WERI-Rb-1 (cell line): Measurements from ENCODE around the gene TEDC1.

Source experiments
- DNase-seq: peaks from one replicate; pipeline ENCODE4 v3.0.0-alpha.2; 2020
- H3K27ac ChIP-seq: fragments of 250-450 bp; sonication (Bioruptor Pico); 2 replicates; pipeline ENCODE4 v1.5.1; 2020; ENCODE audit warnings: mild to moderate bottlenecking, moderate library complexity
- H3K27me3 ChIP-seq: fragments of 250-450 bp; sonication (Bioruptor Pico); 2 replicates; pipeline ENCODE4 v1.5.1; 2021; ENCODE audit warnings: mild to moderate bottlenecking, low read depth, moderate library complexity; ENCODE audit not compliant: insufficient read depth, severe bottlenecking
- H3K36me3 ChIP-seq: fragments of 250-450 bp; sonication (Bioruptor Pico); 2 replicates; pipeline ENCODE4 v1.5.1; 2020; ENCODE audit warnings: mild to moderate bottlenecking, moderate library complexity
- H3K4me3 ChIP-seq: 2 replicates; pipeline ENCODE4 v1.5.1; 2011; ENCODE audit warnings: low read depth, mild to moderate bottlenecking, control low read depth, low read length
- H3K9me3 ChIP-seq: fragments of 250-450 bp; sonication (Bioruptor Pico); 2 replicates; pipeline ENCODE4 v1.5.1; 2021; ENCODE audit warnings: mild to moderate bottlenecking, moderate library complexity; ENCODE audit not compliant: severe bottlenecking
- CTCF ChIP-seq: IDR thresholded peaks from 2 replicates; pipeline ENCODE4 v1.5.1; 2011; ENCODE audit warnings: low read depth, mild to moderate bottlenecking, control low read depth, inconsistent platforms, low read length

The TEDC1 gene

GRCh38 chr14:105480807-105481801 is 9.9 kb upstream of the TEDC1 start:
- Histone ChIP-seq H3K27me3 (no peaks in the 10 kb centered on the region), H3K27ac (peak overlapping the region; percentile 88), H3K9me3 (no peaks in the 10 kb centered on the region), H3K4me3 (no peak overlapping the region), H3K36me3 (no peaks in the 10 kb centered on the region; the same call in 1 of the 2 replicates)
- DNase-seq: peak; percentile 92
- peak; percentile 98 for TF ChIP-seq CTCF

GRCh38 chr14:105481886-105482457 is 9.1 kb upstream of the TEDC1 start:
- Histone ChIP-seq H3K9me3 (no peaks in the 10 kb centered on the region), H3K27ac (no peak overlapping the region), H3K4me3 (no peak overlapping the region), H3K27me3 (no peaks in the 10 kb centered on the region), H3K36me3 (no peaks in the 10 kb centered on the region; the same call in 1 of the 2 replicates)
- DNase-seq: no peak
- TF ChIP-seq CTCF: no peak

GRCh38 chr14:105482486-105483110 is 8.4 kb upstream of the TEDC1 start:
- no peak overlapping the region for H3K27ac ChIP-seq
- DNase-seq: no peak
- H3K36me3 ChIP-seq: no peaks in the 10 kb centered on the region; the same call in 1 of the 2 replicates
- no peak overlapping the region for H3K4me3 ChIP-seq
- no peaks in the 10 kb centered on the region for H3K9me3 ChIP-seq
- no peak for TF ChIP-seq CTCF
- no peaks in the 10 kb centered on the region for H3K27me3 ChIP-seq

- TF ChIP-seq CTCF: no peak
- Histone ChIP-seq H3K27ac (no peak overlapping the region), H3K9me3 (no peaks in the 10 kb centered on the region), H3K27me3 (no peaks in the 10 kb centered on the region), H3K36me3 (no peaks in the 10 kb centered on the region; the same call in 1 of the 2 replicates), H3K4me3 (no peak overlapping the region)
- DNase-seq: no peak
Measured at GRCh38 chr14:105483300-105484068, 7.6 kb upstream of the TEDC1 start.
